A549 (cell line): ENCODE data around the gene MIEF1. TPM values are rescaled to one million over a fixed set of nuclear protein-coding genes. Genes with fewer than 3 reads are reported as not detected.

ENCODE experiments used
- ATAC-seq, 2 experiments: fragments of 200-7000 bp in 1 of 2; fragments of >200 bp in 1 of 2; cut with Nextera tagmentation in 1 of 2; cut with Tn5 transposase in 1 of 2; 3 replicates each; pipeline versions ENCODE4 v1.8.0 to v1.9.1; 2018 to 2020; ENCODE audit warnings: mild to moderate bottlenecking in 1 of 2, moderate library complexity in 1 of 2
- CTCF ChIA-PET: fragments of 300-600 bp; sonication (Branson Sonifier 250); formaldehyde crosslinking; extraction: SDS; loops from one replicate; lab custom pipeline; 2021; ENCODE audit warnings: antibody characterized with exemption, inconsistent platforms; lab: Yijun Ruan, JAX
- POLR2A ChIA-PET: fragments of 350-600 bp; formaldehyde crosslinking; extraction: SDS; loops from one replicate; lab custom pipeline; 2021; ENCODE audit warnings: antibody characterized with exemption, inconsistent platforms; lab: Yijun Ruan, JAX
- DNase-seq, 2 experiments: peaks; one replicate each; pipeline versions ENCODE4 v3.0.0 to v3.0.0-alpha.2; 2011 to 2016; ENCODE audit warnings: low read depth in 1 of 2, low spot score in 1 of 2
- FAIRE-seq: peaks from 2 replicates; lab custom pipeline; 2011; peaks lifted over from hg19 to GRCh38; lab: Jason Lieb, UNC
- H3K27ac ChIP-seq, 2 experiments: fragments of >200 bp; sonication (Bioruptor Twin); formaldehyde crosslinking; 3 replicates each; pipeline ENCODE4 v1.5.1; 2016 to 2017
- H3K4me1 ChIP-seq: fragments of >200 bp; sonication (Bioruptor Twin); formaldehyde crosslinking; 3 replicates; pipeline ENCODE4 v1.6.1; 2016
- H3K4me2 ChIP-seq: fragments of >200 bp; sonication (Bioruptor Twin); formaldehyde crosslinking; 3 replicates; pipeline ENCODE4 v1.6.1; 2016
- H3K4me3 ChIP-seq: fragments of >200 bp; sonication (Bioruptor Twin); formaldehyde crosslinking; 3 replicates; pipeline ENCODE4 v1.5.1; 2016
- H3K9me3 ChIP-seq: fragments of >200 bp; sonication (Bioruptor Twin); formaldehyde crosslinking; 3 replicates; pipeline ENCODE4 v1.6.1; 2016
- CTCF ChIP-seq: fragments of >200 bp; sonication (Bioruptor Twin); formaldehyde crosslinking; IDR thresholded peaks from 3 replicates; pipeline ENCODE4 v1.5.1; 2016
- EHF ChIP-seq: fragments of 250-450 bp; sonication (Bioruptor Pico); IDR thresholded peaks from 2 replicates; pipeline ENCODE4 v1.5.0; 2020; ENCODE audit warnings: mild to moderate bottlenecking
- ELK1 ChIP-seq: fragments of 150-350 bp; IDR thresholded peaks from 2 replicates; pipeline ENCODE4 v1.6.1; 2014; ENCODE audit warnings: low read depth, mild to moderate bottlenecking, low read length
- FOSB ChIP-seq: fragments of 250-450 bp; sonication (Bioruptor Pico); IDR thresholded peaks from 2 replicates; pipeline ENCODE4 v1.5.0; 2020; ENCODE audit warnings: mild to moderate bottlenecking, moderate library complexity
- HEYL ChIP-seq: fragments of 250-450 bp; sonication (Bioruptor Pico); IDR thresholded peaks from 2 replicates; pipeline ENCODE4 v1.8.0; 2021; ENCODE audit warnings: mild to moderate bottlenecking, moderate library complexity
- JUNB ChIP-seq: fragments of >200 bp; sonication (Bioruptor Twin); formaldehyde crosslinking; IDR thresholded peaks from 2 replicates; pipeline ENCODE4 v1.6.1; 2016
- KDM1A ChIP-seq: fragments of 200-600 bp; sonication (generic); IDR thresholded peaks from 2 replicates; pipeline ENCODE4 v1.6.1; 2016; ENCODE audit warnings: low read depth, mild to moderate bottlenecking
- MAFK ChIP-seq: fragments of 450-650 bp; IDR thresholded peaks from 2 replicates; pipeline ENCODE4 v1.6.1; 2014; ENCODE audit not compliant: partially characterized antibody
- NPAS2 ChIP-seq: fragments of 250-450 bp; sonication (Bioruptor Pico); IDR thresholded peaks from 2 replicates; pipeline ENCODE4 v1.8.0; 2022; ENCODE audit warnings: mild to moderate bottlenecking, moderate library complexity, borderline replicate concordance
- PBX3 ChIP-seq: IDR thresholded peaks from 2 replicates; pipeline ENCODE4 v1.6.1; 2012
- REST ChIP-seq: fragments of 200-600 bp; sonication (generic); IDR thresholded peaks from 2 replicates; pipeline ENCODE4 v1.6.1; 2016; ENCODE audit warnings: antibody characterized with exemption, mild to moderate bottlenecking, moderate library complexity
- USF2 ChIP-seq: fragments of 450-650 bp; IDR thresholded peaks from 2 replicates; pipeline ENCODE4 v1.6.1; 2014; ENCODE audit warnings: antibody characterized with exemption
- ZFP36 ChIP-seq: fragments of 450-650 bp; IDR thresholded peaks from 2 replicates; pipeline ENCODE4 v1.6.1; 2014; ENCODE audit warnings: borderline replicate concordance; ENCODE audit not compliant: partially characterized antibody
- WGBS: methylation state at CpG from one replicate; pipeline ENCODE4 v1.1.6; 2017; ENCODE audit errors: missing lambda C conversion rate; 5-methylcytosine and 5-hydroxymethylcytosine counted together
- polyA plus RNA-seq, 4 experiments: library from polyadenylated mRNA; depleted of rRNA in 3 of 4; stranded (reverse); fragments of >200 nt; fragmentation: RNase III in 1 of 4; extraction: RNeasy Plus Mini Kit Qiagen cat#74134 plus additional on column Dnase treatment in 1 of 4; gene quantifications; 2 replicates in 3 of 4; 3 replicates in 1 of 4; pipeline ENCODE4 v1.2.3, GENCODE V29; 2011 to 2017
- TF ChIP-seq, protein P1 (sequence below): IDR thresholded peaks from 2 replicates; pipeline ENCODE4 v1.6.1; 2012; ENCODE audit warnings: low read depth, borderline replicate concordance

The MIEF1 gene
- polyA plus RNA-seq, 2 of the 4 experiments (the other 2 are of a cell fraction) = 18.8 to 20.5 TPM

- CTCF ChIA-PET = no interaction called here
- Histone ChIP-seq H3K4me1 (peaks cover 6% of the 10 kb centered on the region; the same call in 1 of the 3 replicates), H3K27ac (peak overlapping the region; percentile 67 to 91; a peak in 5 of 6 replicates), H3K4me3 (peak overlapping the region; percentile 62), H3K9me3 (no peaks in the 10 kb centered on the region), H3K4me2 (peak overlapping the region; percentile 96)
- WGBS = no CpG with 5 or more reads among the region's 63 CpGs
- FAIRE-seq = no peak
- TF ChIP-seq MAFK = no peak
- TF ChIP-seq EHF (CRISPR knock-in tag) = no peak
- no peak for TF ChIP-seq JUNB
- POLR2A ChIA-PET = no interaction called here
- ATAC-seq = no peak
- no peak for DNase-seq
Observed at GRCh38 chr22:39457198-39457555, 44.9 kb upstream of the MIEF1 start.

DNA sequence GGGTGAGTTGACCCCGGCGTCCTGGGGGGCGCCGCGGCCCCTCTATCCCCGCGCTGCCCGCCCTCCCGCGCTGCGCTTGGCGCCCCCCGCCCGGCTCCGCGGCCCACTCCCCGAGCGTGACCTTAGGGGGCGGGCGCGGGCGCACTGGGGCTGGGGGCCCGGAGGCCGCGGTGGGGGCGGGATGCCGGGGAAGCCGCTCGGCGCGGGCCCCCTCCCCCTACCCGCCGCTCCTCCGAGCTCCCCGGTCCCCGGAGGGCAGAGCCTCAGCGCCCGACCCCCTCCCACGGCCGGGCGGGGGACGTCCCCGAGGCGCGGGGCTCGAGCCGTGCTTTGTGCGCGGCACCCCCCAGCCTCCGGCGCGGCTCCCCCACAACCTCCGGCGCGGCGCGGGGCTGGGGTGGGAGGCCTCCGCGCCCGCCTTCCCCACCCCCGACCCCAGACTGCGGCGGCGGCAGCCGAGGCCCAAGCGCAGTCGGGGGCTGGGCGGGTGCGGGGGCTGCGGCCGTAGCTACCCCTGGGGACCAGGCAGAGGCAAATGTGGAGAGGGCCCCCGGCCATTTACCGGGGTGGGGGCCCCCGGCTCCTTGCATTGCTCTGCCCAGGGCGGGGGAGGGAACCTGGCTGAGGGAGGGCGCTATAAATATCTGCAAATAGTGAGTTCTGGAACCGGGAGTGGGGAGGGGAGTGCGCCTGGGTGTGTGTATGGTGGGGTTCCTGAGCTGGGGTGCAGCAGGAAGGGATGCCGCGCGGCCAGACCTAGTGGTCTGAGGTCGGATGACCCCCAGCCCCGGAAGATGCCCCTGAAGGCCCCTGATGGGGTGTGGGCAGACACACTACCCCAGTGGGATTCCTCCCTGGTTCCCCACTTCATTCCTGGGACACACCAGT, 44.3 kb upstream of the MIEF1 start:
- 47% methylated on average over 6 of the region's 83 CpGs for WGBS
- H3K4me2 ChIP-seq = peak overlapping the region; percentile 96

More for the DNA sequence above, 44.3 kb upstream of the MIEF1 start:
- no peak for DNase-seq
- H3K4me1 ChIP-seq = peaks cover 6% of the 10 kb centered on the region; the same call in 1 of the 3 replicates
- POLR2A ChIA-PET = no interaction called here
- TF ChIP-seq USF2 (no peak), KDM1A (no peak), REST (no peak), NPAS2 (CRISPR knock-in tag) (no peak), PBX3 (no peak), ELK1 (no peak), CTCF (no peak), HEYL (CRISPR knock-in tag) (no peak), FOSB (CRISPR knock-in tag) (no peak), ZFP36 (no peak)
- TF ChIP-seq, protein P1, sequence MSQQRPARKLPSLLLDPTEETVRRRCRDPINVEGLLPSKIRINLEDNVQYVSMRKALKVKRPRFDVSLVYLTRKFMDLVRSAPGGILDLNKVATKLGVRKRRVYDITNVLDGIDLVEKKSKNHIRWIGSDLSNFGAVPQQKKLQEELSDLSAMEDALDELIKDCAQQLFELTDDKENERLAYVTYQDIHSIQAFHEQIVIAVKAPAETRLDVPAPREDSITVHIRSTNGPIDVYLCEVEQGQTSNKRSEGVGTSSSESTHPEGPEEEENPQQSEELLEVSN = no peak
- TF ChIP-seq, all 56 proteins: peak for 0
- CTCF ChIA-PET = interaction anchor here (1.2 kb wide), 1 partner anchor 36 kb away, joined by 3 read pairs; no protein-coding TSS in a partner anchor
- Histone ChIP-seq H3K9me3 (no peaks in the 10 kb centered on the region), H3K4me3 (peak overlapping the region; percentile 62), H3K27ac (peak overlapping the region; percentile 67 to 91)
- FAIRE-seq (no peak), ATAC-seq (no peak; a peak in 1 of 6 replicates)
